WI38 (cell line): ENCODE data around the gene PPP1R14C.

ENCODE experiments used
- H3K4me3 ChIP-seq: 2 replicates; pipeline ENCODE4 v1.5.1; 2011; ENCODE audit warnings: low read depth, mild to moderate bottlenecking, control low read depth, low read length
- TF ChIP-seq, protein P1 (sequence below): IDR thresholded peaks from 2 replicates; pipeline ENCODE4 v1.5.1; 2012; ENCODE audit warnings: low read depth, mild to moderate bottlenecking, control low read depth, low read length

PPP1R14C gene

GRCh38 chr6:150112233-150112632 lies 30.6 kb upstream of the PPP1R14C start:
- TF ChIP-seq, protein P1, sequence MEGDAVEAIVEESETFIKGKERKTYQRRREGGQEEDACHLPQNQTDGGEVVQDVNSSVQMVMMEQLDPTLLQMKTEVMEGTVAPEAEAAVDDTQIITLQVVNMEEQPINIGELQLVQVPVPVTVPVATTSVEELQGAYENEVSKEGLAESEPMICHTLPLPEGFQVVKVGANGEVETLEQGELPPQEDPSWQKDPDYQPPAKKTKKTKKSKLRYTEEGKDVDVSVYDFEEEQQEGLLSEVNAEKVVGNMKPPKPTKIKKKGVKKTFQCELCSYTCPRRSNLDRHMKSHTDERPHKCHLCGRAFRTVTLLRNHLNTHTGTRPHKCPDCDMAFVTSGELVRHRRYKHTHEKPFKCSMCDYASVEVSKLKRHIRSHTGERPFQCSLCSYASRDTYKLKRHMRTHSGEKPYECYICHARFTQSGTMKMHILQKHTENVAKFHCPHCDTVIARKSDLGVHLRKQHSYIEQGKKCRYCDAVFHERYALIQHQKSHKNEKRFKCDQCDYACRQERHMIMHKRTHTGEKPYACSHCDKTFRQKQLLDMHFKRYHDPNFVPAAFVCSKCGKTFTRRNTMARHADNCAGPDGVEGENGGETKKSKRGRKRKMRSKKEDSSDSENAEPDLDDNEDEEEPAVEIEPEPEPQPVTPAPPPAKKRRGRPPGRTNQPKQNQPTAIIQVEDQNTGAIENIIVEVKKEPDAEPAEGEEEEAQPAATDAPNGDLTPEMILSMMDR = no peak
- H3K4me3 ChIP-seq = no peak overlapping the region

- no peak overlapping the region for H3K4me3 ChIP-seq
- TF ChIP-seq, protein P1 = no peak
Measured at GRCh38 chr6:150115769-150116168, 27.1 kb upstream of the PPP1R14C start.

DNA sequence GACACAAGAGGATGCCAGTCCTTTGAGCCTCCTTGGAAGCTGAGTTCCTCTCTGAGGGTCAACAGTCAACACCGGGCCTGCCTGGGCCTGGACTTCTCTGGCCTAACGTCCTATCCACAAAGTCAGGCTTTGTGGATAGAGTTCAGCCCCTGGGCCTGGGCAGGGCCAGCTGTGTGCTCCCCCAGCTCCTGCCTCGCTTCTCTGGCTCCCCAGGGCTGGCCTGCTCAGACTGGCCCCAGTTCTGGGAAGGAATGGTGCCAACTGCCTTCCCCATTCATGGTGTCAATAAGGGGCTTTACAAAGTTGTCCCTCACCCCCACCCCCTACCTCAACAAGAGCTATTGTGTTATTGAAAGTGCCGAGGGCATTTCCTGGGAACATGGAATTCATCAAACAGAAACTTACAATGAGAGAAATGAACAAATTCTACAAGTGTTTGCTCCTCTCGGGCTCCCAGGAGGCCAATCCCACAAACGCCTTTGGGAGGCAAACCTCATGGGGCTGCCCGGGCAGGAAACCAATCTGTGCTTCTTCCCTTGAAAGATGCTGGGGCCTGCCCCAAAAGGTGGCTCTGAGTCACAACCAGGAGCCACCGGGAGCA lies 26.5 kb upstream of the PPP1R14C start:
- no peak overlapping the region for H3K4me3 ChIP-seq
- TF ChIP-seq, protein P1 = no peak

DNA sequence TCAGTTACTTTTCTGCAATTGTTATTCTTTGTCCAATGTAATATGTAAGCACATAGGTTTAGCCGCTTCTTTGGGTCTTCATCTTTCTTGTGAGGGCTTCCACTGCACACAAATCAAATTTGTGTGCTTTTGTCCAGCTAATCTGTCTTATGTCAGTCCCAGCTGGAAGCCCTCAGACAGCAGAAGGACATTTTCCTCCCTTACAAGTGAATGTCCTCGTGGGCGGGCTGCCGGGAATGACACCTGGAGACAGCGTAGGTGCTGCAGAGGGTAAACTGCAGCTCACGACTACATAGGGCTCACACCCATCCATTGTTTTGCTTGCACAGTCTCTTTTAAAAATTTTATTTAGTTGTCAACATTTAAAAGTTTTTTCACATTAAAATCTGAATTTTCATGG lies 24.6 kb upstream of the PPP1R14C start:
- TF ChIP-seq, protein P1 = no peak
- no peak overlapping the region for H3K4me3 ChIP-seq

DNA sequence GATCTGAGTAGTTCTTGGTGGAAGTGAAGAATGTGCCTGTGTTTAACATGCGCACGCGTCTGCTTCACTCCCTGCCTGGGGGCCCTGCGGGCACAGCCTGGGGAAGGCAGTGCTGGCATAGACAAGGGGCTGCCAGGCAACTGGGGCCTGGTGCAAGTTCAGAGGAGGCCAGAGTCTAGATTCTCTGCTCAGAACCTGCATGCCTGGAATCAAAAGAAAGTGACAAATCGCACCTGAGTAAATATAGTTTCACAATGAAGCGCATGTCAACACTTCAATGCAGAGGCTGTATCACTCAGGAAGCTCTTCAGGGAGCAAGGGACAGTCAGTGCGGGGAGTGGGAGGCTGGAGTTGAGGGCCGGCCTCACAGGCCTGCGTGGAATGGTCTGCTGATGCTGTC lies 24.2 kb upstream of the PPP1R14C start:
- H3K4me3 ChIP-seq = no peak overlapping the region
- TF ChIP-seq, protein P1 = no peak

- no peak overlapping the region for H3K4me3 ChIP-seq
- TF ChIP-seq, protein P1 = no peak
Measured at GRCh38 chr6:150119173-150119572, 23.7 kb upstream of the PPP1R14C start.

GRCh38 chr6:150123645-150124044 lies 19.2 kb upstream of the PPP1R14C start:
- H3K4me3 ChIP-seq = no peak overlapping the region
- TF ChIP-seq, protein P1 = no peak
